Activated B cell treated with CpG ODN at 0.5 μM for 24 hours (primary cell): ENCODE results near the gene KCNQ1. TPM values are rescaled to one million over a fixed set of nuclear protein-coding genes. Genes with fewer than 3 reads are reported as not detected.
A peak's percentile ranks its signal among the peaks of the same experiment; 100 is the strongest.

Experiments
- ATAC-seq: fragments of 200-7000 bp; cut with Tn5 transposase; one replicate; pipeline ENCODE4 v1.10.0; 2021; ENCODE audit warnings: low read depth, mild to moderate bottlenecking, moderate library complexity
- CTCF ChIA-PET: fragments of 350-600 bp; sonication (Branson Sonifier 250); formaldehyde crosslinking; loops from one replicate; lab custom pipeline; 2021; ENCODE audit warnings: antibody characterized with exemption; lab: Charles Lee
- POLR2A ChIA-PET: fragments of 350-600 bp; sonication (Branson Sonifier 250); formaldehyde crosslinking; loops from one replicate; lab custom pipeline; 2021; ENCODE audit warnings: antibody characterized with exemption; lab: Charles Lee
- DNase-seq: peaks from one replicate; pipeline ENCODE4 v3.0.0; 2022
- H3K27ac Mint-ChIP-seq: one replicate; pipeline ENCODE4 v1.8.0; 2020; ENCODE audit warnings: mixed read lengths
- H3K27me3 Mint-ChIP-seq: one replicate; pipeline ENCODE4 v1.8.0; 2021; ENCODE audit warnings: mixed read lengths
- H3K36me3 Mint-ChIP-seq: one replicate; pipeline ENCODE4 v1.8.0; 2021; ENCODE audit warnings: low read depth, mixed read lengths
- H3K4me1 Mint-ChIP-seq: one replicate; pipeline ENCODE4 v1.8.0; 2021; ENCODE audit warnings: mixed read lengths
- H3K4me3 Mint-ChIP-seq: one replicate; pipeline ENCODE4 v1.8.0; 2020; ENCODE audit warnings: mild to moderate bottlenecking, mixed read lengths
- H3K9me3 Mint-ChIP-seq: one replicate; pipeline ENCODE4 v1.8.0; 2020; ENCODE audit warnings: mixed read lengths
- CTCF ChIP-seq: fragments of 200-600 bp; IDR thresholded peaks from one replicate; pipeline ENCODE4 v1.8.0; 2022; ENCODE audit warnings: antibody characterized with exemption, mild to moderate bottlenecking
- intact Hi-C: fragments of 100-400 bp; cut with micrococcal nuclease; formaldehyde crosslinking; loops from one replicate; pipeline ENCODE4 v1.15.1; 2024
- total RNA-seq: library from RNA; stranded (reverse); gene quantifications from 2 replicates; pipeline ENCODE4 v1.2.3, GENCODE V29; 2022

The KCNQ1 gene
- total RNA-seq, 1 donor from 2014 or later = 6.5 TPM

DNA sequence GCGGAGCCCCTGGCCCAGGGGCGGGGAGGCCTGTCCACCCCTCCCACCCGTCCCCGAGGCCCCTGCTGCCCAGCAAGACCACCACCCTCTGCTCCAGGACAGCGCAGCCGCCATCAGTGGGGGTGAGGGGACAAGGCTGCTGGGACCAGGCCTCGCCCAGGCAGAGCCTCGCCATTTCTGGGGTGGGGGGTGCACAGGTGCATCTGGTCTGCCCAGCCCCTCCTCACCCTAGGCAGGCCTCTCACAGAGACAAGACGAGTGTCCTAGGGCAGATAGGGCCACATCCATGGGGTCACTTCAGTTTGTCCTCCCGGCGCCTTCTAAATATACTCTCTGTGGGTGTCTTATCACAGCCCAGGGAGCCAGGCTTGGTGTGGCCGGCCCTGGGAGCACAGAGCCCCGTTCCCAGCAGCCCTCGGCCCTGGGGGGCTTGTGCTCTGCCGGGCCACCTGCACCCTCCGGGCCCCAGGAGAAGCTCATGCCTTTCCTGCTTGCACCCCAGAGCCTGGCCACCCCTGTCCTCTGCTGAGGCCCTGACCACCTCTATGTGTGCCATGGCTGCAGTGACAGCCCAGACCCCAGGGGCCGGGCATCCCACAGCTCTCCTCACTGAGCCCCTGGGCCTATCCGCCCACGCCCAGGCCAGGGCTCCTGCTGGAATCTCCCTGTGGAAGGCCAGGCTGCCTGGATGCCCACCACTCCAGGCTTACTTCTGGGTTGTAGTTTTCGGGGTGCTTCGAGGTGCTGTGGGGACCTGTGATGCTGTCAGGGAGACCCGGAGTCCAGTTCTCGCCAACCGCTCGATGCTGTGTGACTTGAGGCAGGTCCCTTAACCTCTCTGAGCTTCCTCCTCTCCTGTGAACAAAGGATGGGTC is 70.8 kb downstream of the KCNQ1 start:
- intact Hi-C loops = no loop called here
- no peak for TF ChIP-seq CTCF
- H3K4me3 Mint-ChIP-seq = no peak overlapping the region
- H3K36me3 Mint-ChIP-seq = no peaks in the 10 kb centered on the region
- CTCF ChIA-PET = no interaction called here
- H3K4me1 Mint-ChIP-seq = peaks cover 7% of the 10 kb centered on the region
- H3K27ac Mint-ChIP-seq = no peak overlapping the region
- no peaks in the 10 kb centered on the region for H3K27me3 Mint-ChIP-seq
- peak; percentile 9 for DNase-seq
- no peaks in the 10 kb centered on the region for H3K9me3 Mint-ChIP-seq
- no peak for ATAC-seq
- POLR2A ChIA-PET = no interaction called here

DNA sequence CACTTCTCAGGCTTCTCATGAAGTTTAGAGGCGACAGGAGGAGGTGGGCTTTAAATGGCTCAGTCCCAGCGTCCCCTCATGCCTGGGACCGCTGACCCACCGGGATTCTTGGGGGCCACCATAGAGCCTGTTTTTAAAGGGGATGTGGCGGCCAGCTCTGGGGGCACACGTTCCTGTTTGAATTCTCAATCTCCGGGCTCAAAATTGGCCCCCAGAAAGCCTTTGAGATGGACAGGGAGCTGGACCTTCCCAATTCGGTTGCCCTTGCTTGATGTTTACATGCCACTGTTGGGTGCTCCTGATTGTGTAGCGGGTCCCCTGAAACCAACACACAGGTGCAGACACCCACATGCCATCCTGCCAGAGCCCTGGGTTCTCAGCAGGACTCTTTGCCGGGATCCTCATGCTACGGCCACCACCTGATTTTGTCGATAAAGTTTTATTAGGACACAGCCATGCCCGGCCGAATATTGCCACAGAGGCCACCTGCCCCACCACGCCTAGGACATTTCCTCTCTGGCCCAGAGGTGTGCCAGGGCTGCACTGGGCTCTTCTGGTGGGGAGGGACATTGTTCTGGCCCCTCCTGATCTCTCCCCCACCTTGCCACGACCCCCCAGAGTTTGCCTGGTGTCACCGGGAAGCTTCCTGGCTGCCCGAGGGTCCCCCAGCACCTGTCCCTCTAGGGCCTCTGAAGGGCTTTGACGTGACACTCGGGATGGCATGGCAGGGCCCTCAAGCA is 71.6 kb downstream of the KCNQ1 start:
- no peak overlapping the region for H3K4me3 Mint-ChIP-seq
- no peak for DNase-seq
- H3K9me3 Mint-ChIP-seq = no peaks in the 10 kb centered on the region
- H3K27ac Mint-ChIP-seq = no peak overlapping the region
- POLR2A ChIA-PET = no interaction called here
- intact Hi-C loops = no loop called here
- no peaks in the 10 kb centered on the region for H3K27me3 Mint-ChIP-seq
- CTCF ChIA-PET = no interaction called here
- TF ChIP-seq CTCF = no peak
- H3K36me3 Mint-ChIP-seq = no peaks in the 10 kb centered on the region
- ATAC-seq = no peak
- peaks cover under 1% of the 10 kb centered on the region for H3K4me1 Mint-ChIP-seq

- ChIA-PET CTCF (no interaction called here), POLR2A (no interaction called here)
- H3K9me3 Mint-ChIP-seq = no peaks in the 10 kb centered on the region
- no peaks in the 10 kb centered on the region for H3K36me3 Mint-ChIP-seq
- DNase-seq (no peak), ATAC-seq (no peak)
- H3K4me3 Mint-ChIP-seq = no peak overlapping the region
- no peaks in the 10 kb centered on the region for H3K27me3 Mint-ChIP-seq
- no peaks in the 10 kb centered on the region for H3K4me1 Mint-ChIP-seq
- intact Hi-C loops = no loop called here
- TF ChIP-seq CTCF = no peak
- H3K27ac Mint-ChIP-seq = no peak overlapping the region
Observed at GRCh38 chr11:2517016-2517385, 72.2 kb downstream of the KCNQ1 start.

- ATAC-seq = no peak
- TF ChIP-seq CTCF = no peak
- H3K4me3 Mint-ChIP-seq = no peak overlapping the region
- H3K36me3 Mint-ChIP-seq = no peaks in the 10 kb centered on the region
- DNase-seq = peak; percentile 9
- ChIA-PET POLR2A (no interaction called here), CTCF (no interaction called here)
- no peaks in the 10 kb centered on the region for H3K27me3 Mint-ChIP-seq
- H3K4me1 Mint-ChIP-seq = no peaks in the 10 kb centered on the region
- H3K27ac Mint-ChIP-seq = no peak overlapping the region
- no peaks in the 10 kb centered on the region for H3K9me3 Mint-ChIP-seq
- intact Hi-C loops = no loop called here
Observed at GRCh38 chr11:2517386-2518064, 72.7 kb downstream of the KCNQ1 start.
